Endothelial cell of umbilical vein (primary cell): Measurements from ENCODE around the gene FJX1. TPM values are rescaled to one million over a fixed set of nuclear protein-coding genes. Genes with fewer than 3 reads are reported as not detected.

Source experiments
- BruUV-seq: library from RNA; stranded (reverse); fragments of 400-500 nt; replicated peaks from 2 replicates; lab custom pipeline; 2021; lab: Mats Ljungman, UMichigan
- CTCF ChIA-PET: fragments of 300-600, 350-600 bp; sonication (Branson Sonifier 250); formaldehyde crosslinking; loops from one replicate; lab custom pipeline; 2021; ENCODE audit warnings: antibody characterized with exemption, inconsistent platforms; lab: Charles Lee
- POLR2A ChIA-PET: fragments of 300-600, 350-600 bp; sonication (Branson Sonifier 250); formaldehyde crosslinking; loops from one replicate; lab custom pipeline; 2021; ENCODE audit warnings: antibody characterized with exemption, inconsistent platforms; lab: Charles Lee
- DNase-seq: peaks from one replicate; pipeline ENCODE4 v3.0.0-alpha.2; 2011; ENCODE audit warnings: low read depth, low spot score
- FAIRE-seq: peaks from 2 replicates; lab custom pipeline; 2011; peaks lifted over from hg19 to GRCh38; lab: Jason Lieb, UNC
- H2AFZ ChIP-seq: 2 replicates; pipeline ENCODE4 v1.6.0; 2012; ENCODE audit warnings: low read depth, low read length, control low read depth, inconsistent platforms
- H3K27ac ChIP-seq: 2 replicates; pipeline ENCODE4 v1.5.1; 2011; ENCODE audit warnings: low read depth, mild to moderate bottlenecking, control low read depth, low read length, moderate library complexity; ENCODE audit not compliant: insufficient read depth
- H3K27me3 ChIP-seq, 2 experiments: 2 replicates each; pipeline versions ENCODE4 v1.6.0 to v1.6.1; 2011; ENCODE audit warnings: low read length in 2 of 2, mixed read lengths in 1 of 2; ENCODE audit not compliant: control insufficient read depth in 2 of 2, insufficient read depth in 2 of 2
- H3K36me3 ChIP-seq, 2 experiments: 2 replicates in 1 of 2; 3 replicates in 1 of 2; pipeline ENCODE4 v1.5.1; 2011; ENCODE audit warnings: low read length in 2 of 2, mild to moderate bottlenecking in 1 of 2, moderate library complexity in 1 of 2; ENCODE audit not compliant: control insufficient read depth in 2 of 2, insufficient read depth in 2 of 2; ENCODE audit errors: extremely low read depth in 1 of 2
- H3K4me1 ChIP-seq: 3 replicates; pipeline ENCODE4 v1.5.1; 2011; ENCODE audit warnings: mild to moderate bottlenecking, low read length; ENCODE audit not compliant: control insufficient read depth, insufficient read depth; ENCODE audit errors: extremely low read depth
- H3K4me2 ChIP-seq: 2 replicates; pipeline ENCODE4 v1.6.1; 2011; ENCODE audit warnings: low read length, control low read depth, mixed read lengths; ENCODE audit not compliant: insufficient read depth
- H3K4me3 ChIP-seq, 3 experiments: fragments of 200-600 bp in 1 of 3; sonication (generic), shearing (Covaris generic) in 1 of 3; replicated peaks in 1 of 3; 2 replicates each; pipeline ENCODE4 v1.5.1; 2011 to 2016; ENCODE audit warnings: control low read depth in 3 of 3, low read length in 3 of 3, mild to moderate bottlenecking in 2 of 3, inconsistent platforms in 1 of 3, low read depth in 1 of 3, moderate library complexity in 1 of 3; ENCODE audit not compliant: insufficient read depth in 1 of 3
- H3K79me2 ChIP-seq: 2 replicates; pipeline ENCODE4 v1.6.0; 2012; ENCODE audit warnings: low read length, inconsistent platforms; ENCODE audit not compliant: control insufficient read depth, insufficient read depth
- H3K9ac ChIP-seq: replicated peaks from 2 replicates; pipeline ENCODE3; 2011; ENCODE audit warnings: low read length, control low read depth; ENCODE audit not compliant: insufficient read depth; ENCODE audit errors: extremely low read depth
- H3K9me1 ChIP-seq: replicated peaks from 3 replicates; pipeline ENCODE4 v1.6.0; 2011; ENCODE audit warnings: mild to moderate bottlenecking, low read length; ENCODE audit not compliant: control insufficient read depth, insufficient read depth; ENCODE audit errors: extremely low read depth
- H3K9me3 ChIP-seq: replicated peaks from 2 replicates; pipeline ENCODE4 v1.5.1; 2012; ENCODE audit warnings: low read length, inconsistent platforms; ENCODE audit not compliant: control insufficient read depth, insufficient read depth
- H4K20me1 ChIP-seq: replicated peaks from 2 replicates; pipeline ENCODE3; 2011; ENCODE audit warnings: mild to moderate bottlenecking, low read length; ENCODE audit not compliant: control insufficient read depth, insufficient read depth; ENCODE audit errors: extremely low read depth
- EZH2 ChIP-seq: IDR thresholded peaks from 2 replicates; pipeline ENCODE4 v1.6.1; 2012; ENCODE audit warnings: borderline replicate concordance, low read depth, mild to moderate bottlenecking, moderate library complexity, low read length, inconsistent platforms; ENCODE audit not compliant: severe bottlenecking
- FOS ChIP-seq: IDR thresholded peaks from 2 replicates; pipeline ENCODE4 v1.6.1; 2011; ENCODE audit warnings: mild to moderate bottlenecking, low read length, moderate library complexity, borderline replicate concordance; ENCODE audit not compliant: insufficient read depth
- GATA2 ChIP-seq: IDR thresholded peaks from 2 replicates; pipeline ENCODE4 v1.7.0; 2011; ENCODE audit warnings: low read depth, mild to moderate bottlenecking, moderate library complexity, mixed read lengths, low read length; ENCODE audit not compliant: insufficient read length, insufficient read depth
- JUN ChIP-seq: IDR thresholded peaks from 2 replicates; pipeline ENCODE4 v1.6.1; 2011; ENCODE audit warnings: borderline replicate concordance, low read depth; ENCODE audit not compliant: insufficient read length, insufficient read depth
- MYC ChIP-seq: IDR thresholded peaks from one replicate; pipeline ENCODE4 v1.6.1; 2011; ENCODE audit warnings: mild to moderate bottlenecking, low read depth, low read length
- POLR2A ChIP-seq: IDR thresholded peaks from 2 replicates; pipeline ENCODE4 v1.6.1; 2012; ENCODE audit warnings: low read depth, mild to moderate bottlenecking, control low read depth, low read length
- POLR2AphosphoS5 ChIP-seq: IDR thresholded peaks from 2 replicates; pipeline ENCODE4 v1.6.1; 2012; ENCODE audit warnings: low read depth, mild to moderate bottlenecking, control low read depth, low read length, moderate library complexity; ENCODE audit not compliant: insufficient read depth
- dilution Hi-C: fragments of 300-500 bp; cut with MboI; formaldehyde crosslinking; loops from one replicate; pipeline ENCODE4 v1.15.0; 2019; ENCODE audit warnings: low sequenced_read_pairs; ENCODE audit not compliant: extremely low pct_ligation_motif_present
- intact Hi-C: fragments of 100-400 bp; cut with micrococcal nuclease; formaldehyde crosslinking; loops from one replicate; pipeline ENCODE4 v1.10.0; 2022
- polyA plus RNA-seq, 4 experiments: library from polyadenylated mRNA; depleted of rRNA in 3 of 4; stranded (reverse) in 3 of 4; unstranded in 1 of 4; fragments of >200 nt; gene quantifications; 2 replicates each; pipeline versions ENCODE4 v1.2.1 to v1.2.3, GENCODE V29; 2011 to 2012; ENCODE audit warnings: missing spikeins in 1 of 4
- total RNA-seq: library from RNA; stranded (reverse); gene quantifications from 2 replicates; pipeline ENCODE4 v1.2.3, GENCODE V29; 2021
- TF ChIP-seq, protein P1 (sequence below), 2 donors: IDR thresholded peaks; 1 replicate in 1 of 2; 2 replicates in 1 of 2; pipeline ENCODE4 v1.5.1; 2011; ENCODE audit warnings: low read length in 2 of 2, mild to moderate bottlenecking in 2 of 2, moderate library complexity in 2 of 2, control low read depth in 1 of 2, inconsistent platforms in 1 of 2, low read depth in 1 of 2; ENCODE audit not compliant: insufficient read depth in 1 of 2; ENCODE audit errors: extremely low read depth in 1 of 2
- TF ChIP-seq, protein P2 (sequence below): IDR thresholded peaks from 2 replicates; pipeline ENCODE4 v1.6.1; 2011; ENCODE audit not compliant: insufficient read depth, insufficient read length

FJX1 gene
- total and polyA plus RNA-seq, 2 donors (not counting 3 experiments of a cell fraction or from before 2014, with no cell fraction given): 9.2 to 26.6 TPM

DNA sequence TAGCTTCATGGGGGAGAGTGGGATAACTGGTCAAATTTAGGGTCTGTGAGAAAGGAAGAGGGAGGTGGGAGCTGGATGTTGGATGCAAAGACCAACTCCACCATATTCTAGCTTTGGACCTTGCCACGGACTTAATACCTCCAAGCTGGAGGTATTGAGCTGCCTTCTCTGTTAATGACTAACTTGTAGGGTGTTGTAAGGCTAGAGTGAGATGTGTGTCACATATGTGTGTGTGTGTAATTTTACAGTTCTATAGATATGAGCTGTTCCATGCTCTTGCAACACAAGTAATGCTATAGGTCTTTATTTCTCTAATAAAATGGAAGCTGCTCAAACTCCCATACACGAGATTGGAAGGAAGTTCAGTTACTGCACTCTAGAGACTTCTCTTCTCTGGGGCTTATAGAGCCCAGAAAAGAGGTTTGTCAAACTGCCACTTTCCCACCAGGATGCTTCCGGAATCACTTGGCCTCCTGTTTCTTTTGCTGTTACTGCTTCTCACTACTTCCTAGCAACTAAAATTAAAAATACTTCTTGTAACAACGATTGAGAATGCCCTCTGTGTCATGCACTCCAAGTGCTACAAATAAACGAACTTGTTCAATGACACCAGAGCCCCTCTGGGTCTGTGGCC lies 16.0 kb upstream of the FJX1 start:
- no peaks in the 10 kb centered on the region for H3K79me2 ChIP-seq
- FAIRE-seq: no peak

More for the DNA sequence above, 16.0 kb upstream of the FJX1 start:
- H3K27ac ChIP-seq: no peak overlapping the region
- DNase-seq: no peak
- TF ChIP-seq GATA2 (no peak), POLR2AphosphoS5 (no peak), EZH2 (no peak), FOS (no peak), POLR2A (no peak), JUN (no peak), MYC (no peak)
- TF ChIP-seq, protein P1, sequence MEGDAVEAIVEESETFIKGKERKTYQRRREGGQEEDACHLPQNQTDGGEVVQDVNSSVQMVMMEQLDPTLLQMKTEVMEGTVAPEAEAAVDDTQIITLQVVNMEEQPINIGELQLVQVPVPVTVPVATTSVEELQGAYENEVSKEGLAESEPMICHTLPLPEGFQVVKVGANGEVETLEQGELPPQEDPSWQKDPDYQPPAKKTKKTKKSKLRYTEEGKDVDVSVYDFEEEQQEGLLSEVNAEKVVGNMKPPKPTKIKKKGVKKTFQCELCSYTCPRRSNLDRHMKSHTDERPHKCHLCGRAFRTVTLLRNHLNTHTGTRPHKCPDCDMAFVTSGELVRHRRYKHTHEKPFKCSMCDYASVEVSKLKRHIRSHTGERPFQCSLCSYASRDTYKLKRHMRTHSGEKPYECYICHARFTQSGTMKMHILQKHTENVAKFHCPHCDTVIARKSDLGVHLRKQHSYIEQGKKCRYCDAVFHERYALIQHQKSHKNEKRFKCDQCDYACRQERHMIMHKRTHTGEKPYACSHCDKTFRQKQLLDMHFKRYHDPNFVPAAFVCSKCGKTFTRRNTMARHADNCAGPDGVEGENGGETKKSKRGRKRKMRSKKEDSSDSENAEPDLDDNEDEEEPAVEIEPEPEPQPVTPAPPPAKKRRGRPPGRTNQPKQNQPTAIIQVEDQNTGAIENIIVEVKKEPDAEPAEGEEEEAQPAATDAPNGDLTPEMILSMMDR (IDR thresholded peaks at IDR 0.05; ENCODE audit: extremely low read depth in 1 of 2, insufficient read depth in 1 of 2, low read depth in 1 of 2, low read length in 2 of 2): no peak
- TF ChIP-seq, protein P2, sequence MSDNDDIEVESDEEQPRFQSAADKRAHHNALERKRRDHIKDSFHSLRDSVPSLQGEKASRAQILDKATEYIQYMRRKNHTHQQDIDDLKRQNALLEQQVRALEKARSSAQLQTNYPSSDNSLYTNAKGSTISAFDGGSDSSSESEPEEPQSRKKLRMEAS: no peak
- H3K36me3 ChIP-seq: no peaks in the 10 kb centered on the region
- no peaks in the 10 kb centered on the region for H3K9me3 ChIP-seq
- dilution Hi-C loops (loop anchor here (25.0 kb wide), 1 partner anchor 660 kb away; no protein-coding TSS in a partner anchor), intact Hi-C loops (no loop called here)
- POLR2A ChIA-PET: no interaction called here
- H2AFZ ChIP-seq: no peak overlapping the region
- CTCF ChIA-PET: no interaction called here
- H3K9me1 ChIP-seq: no peaks in the 10 kb centered on the region
- no peak overlapping the region for H3K4me2 ChIP-seq
- peaks cover 23 to 33% of the 10 kb centered on the region in 2 experiments for H3K27me3 ChIP-seq
- H4K20me1 ChIP-seq: no peaks in the 10 kb centered on the region
- no peak overlapping the region for H3K4me3 ChIP-seq
- no TSS peak for BruUV-seq
- no peaks in the 10 kb centered on the region for H3K4me1 ChIP-seq
- no peak overlapping the region for H3K9ac ChIP-seq
